ENCODE results near the gene EML4.
"Not testable (repeated sequence)": the region's sequence is repeated elsewhere in the genome, so short reads cannot be mapped to it uniquely, and the experiment has no call there.

EML4 gene

DNA sequence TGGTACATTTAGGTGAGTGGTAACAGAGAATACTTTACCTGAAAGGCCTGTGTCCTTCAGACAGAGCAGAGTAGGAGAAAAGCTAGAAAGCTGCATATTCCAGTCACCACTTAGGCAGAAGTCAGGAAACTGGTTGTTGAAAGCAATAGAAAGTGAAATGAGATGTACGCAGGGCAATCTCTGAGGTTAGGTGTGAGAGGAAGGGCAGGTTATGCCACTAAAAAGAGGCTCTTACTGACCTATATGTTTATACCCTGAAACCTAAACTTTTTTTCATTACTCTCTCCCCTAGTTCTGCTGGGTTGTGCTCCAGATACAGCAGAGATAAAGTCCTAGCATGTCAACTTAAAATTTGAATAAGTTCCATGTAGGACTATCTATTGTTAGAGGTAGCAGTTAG, 98.4 kb downstream of the EML4 start:
- DNase-seq = no peak

DNA sequence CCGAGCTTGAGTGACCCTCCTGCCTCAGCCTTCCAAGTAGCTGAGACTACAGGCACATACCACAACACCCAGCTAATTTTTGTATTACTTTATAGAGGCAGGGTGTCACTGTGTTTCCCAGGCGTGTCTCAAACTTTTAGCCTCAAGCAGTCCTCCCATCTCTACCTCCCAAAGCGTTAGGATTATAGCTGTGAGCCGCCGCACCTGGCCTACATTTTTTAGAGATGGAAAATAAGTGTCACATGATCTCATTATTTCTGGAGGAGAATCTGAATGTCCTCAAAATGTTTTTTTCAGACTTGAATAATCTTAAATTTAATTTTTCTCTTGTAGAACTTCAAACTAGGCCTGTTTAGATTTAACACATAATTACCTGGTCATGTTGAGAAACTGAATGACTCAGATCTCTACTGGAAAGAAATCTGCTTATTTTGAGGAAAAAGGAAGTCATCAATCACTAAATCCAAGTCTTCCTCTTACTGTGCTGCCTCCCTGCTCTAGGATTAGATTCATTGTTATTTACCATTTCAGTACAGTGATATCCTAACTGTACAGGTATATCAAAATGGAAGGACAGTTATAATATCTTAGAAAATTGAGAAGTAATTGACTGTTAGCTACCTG, 99.5 kb downstream of the EML4 start:
- no peak for DNase-seq

DNA sequence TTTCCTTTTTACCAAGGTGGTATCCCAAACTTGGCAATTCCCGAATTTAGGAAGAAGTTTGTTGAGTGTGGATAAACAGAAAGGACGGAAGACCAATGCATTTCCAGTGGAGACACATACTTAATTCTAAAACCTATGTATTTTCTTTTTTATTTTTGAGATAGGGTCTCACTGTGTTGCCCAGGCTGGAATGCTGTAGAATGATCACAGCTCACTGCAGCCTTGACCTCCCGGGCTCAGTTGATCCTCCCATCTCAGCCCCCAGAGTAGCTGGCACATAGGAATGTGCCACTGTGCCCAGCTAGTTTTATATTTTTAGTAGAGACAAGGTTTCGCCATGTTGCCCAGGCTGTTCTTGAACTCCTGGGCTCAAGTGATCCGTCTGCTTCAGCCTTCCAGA, 101.6 kb downstream of the EML4 start:
- no peak for DNase-seq

DNA sequence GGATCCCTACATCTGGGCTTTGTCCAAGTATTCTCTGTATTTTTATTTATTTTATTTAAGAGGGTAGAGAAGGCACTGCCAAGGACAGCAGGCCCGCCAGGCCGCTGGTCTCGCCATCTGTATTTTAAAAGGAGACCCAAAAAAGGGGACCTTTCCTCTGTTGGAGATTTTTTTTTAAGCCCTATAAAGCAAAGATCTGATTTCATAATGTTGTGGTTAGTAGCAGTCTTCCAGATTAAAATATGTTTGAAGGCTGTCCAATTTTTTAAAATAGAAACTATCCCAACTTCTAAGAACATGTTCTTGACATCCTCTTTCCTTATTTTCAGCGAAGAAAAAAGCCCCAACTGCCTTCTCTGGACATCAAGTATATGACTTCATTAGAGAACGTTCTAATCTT, 102.1 kb downstream of the EML4 start:
- DNase-seq = not testable (repeated sequence)

DNA sequence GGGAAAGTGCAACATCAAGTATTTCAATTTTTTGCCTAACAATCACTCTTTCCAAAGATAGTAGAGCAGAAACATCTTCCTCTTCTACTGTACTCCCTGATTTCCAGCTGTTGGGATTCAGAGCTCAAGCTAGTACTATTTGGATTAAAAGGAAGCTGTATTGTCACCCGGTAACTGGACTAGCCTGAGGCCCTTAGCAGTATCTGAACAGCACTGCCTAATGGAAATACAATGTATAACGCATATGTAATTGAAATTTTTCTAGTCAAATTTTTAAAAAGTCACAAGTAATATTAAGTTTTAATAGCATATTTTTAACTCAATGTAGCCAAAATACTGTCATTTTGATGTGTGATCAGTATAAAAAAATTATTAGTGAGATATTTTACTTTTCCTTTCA, 105.7 kb downstream of the EML4 start:
- DNase-seq = no peak

DNA sequence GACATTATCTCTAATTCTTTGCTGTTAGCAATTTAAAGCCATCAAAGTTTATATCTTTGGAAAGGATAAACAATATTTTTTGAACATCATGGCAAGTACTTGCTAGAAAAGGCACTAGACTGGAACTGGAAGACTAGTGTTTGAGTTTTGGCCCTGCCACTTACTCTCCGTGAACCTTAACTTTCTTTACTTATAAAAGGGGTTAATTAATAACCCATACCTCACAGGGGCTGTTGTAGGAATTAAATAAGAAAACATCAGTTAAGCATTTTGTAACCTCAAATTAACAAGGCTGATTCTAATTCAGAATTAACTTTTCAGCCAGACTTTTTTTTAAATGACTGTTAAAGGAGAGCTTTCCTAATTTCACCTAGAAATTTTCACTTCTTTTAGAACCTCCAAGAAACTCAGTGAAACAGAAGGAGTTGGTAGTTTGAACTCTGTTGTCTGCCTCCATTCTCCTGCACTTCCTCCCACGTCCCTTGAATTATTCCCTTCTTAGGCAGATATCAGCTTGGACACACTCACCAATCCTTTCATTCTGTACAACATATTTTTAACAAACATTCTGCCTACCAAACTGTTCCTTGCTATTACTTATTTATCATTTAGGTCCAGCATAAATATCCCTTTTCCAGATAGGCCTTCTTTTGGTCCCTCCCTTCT, 112.4 kb downstream of the EML4 start:
- DNase-seq = no peak

DNA sequence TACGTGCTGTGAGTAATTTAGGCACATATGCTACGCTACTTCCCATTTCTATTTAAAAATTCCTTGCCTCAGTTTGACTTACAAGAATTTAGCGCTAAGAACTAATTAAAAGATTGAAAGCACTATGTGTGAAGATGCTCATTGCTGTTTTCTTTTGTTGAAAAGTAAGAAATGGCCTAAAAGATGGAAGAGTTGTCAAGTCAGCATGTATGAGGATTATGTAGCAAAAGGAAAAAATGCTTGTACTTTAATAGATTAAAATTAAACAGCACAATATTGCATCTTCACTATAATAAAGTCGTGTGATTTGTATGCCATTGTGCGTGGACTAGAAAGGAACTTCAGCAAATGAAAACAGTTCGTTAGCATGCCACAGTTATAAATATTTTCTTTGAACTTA, 114.9 kb downstream of the EML4 start:
- no peak for DNase-seq

DNA sequence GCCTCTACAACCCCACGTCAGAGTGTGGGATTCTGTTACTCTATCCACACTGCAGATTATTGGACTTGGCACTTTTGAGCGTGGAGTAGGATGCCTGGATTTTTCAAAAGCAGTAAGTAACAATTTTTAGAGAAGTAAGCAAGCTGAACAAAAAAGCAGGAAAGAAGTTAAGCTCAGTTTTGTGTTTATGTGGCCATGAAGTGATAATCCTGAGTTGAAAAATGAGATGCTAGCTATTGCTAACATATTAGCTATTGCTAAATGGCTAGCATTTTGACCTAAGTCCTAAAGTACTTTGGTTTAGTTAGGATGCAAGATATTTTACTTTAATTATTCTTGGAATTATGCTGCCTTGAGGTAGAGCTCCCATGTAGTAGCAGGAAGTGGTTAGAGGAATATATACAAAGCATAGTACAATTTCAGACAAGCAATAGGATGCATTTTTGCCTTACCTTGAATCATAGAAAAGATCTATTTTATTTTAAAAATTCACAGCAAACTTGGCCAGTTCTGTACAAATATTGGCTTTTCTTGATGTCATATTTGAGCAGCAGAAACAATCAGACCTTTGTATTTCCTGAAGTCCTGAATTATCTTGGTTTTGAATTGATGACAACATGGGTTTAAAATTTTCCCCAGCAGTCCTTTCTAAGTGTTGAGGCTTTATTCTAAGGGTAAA, 117.3 kb downstream of the EML4 start:
- DNase-seq = no peak

DNA sequence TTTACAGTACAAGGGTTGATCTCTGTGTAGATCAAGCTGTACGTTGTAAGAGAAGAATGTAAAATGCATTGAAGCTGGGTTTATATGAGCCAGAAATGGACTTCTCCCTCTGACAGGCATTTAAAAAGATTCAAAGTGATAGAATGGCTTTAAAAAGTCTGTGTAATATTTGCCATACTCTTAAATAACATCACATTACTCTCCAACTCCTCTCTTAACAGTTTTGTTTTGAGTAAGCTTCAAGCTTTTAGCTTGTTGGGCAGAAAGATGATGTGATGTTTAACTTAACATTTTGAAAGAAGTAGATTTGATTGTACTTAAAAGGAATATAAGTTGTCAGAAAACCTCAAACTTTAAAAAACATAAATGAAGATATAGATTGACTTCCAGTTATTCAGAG, 119.7 kb downstream of the EML4 start:
- no peak for DNase-seq

DNA sequence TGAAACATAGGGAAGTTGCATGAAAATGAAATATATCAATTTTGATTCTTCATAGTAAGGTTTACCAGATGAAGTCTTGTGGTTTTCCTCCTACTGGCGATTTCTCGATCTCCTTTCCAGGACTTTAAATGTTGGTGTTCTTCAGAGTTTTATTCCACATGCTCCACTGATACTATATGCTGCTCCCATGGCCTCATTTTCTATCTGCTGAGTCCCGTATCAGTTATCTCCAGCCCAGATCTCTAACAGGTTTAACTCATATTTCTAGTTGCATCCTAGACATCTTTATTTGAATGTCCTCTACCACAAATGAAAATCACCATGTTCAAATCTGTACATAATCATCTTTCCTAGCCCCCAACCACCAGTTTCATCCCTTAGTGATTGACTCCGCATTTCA, 120.1 kb downstream of the EML4 start:
- no peak for DNase-seq

DNA sequence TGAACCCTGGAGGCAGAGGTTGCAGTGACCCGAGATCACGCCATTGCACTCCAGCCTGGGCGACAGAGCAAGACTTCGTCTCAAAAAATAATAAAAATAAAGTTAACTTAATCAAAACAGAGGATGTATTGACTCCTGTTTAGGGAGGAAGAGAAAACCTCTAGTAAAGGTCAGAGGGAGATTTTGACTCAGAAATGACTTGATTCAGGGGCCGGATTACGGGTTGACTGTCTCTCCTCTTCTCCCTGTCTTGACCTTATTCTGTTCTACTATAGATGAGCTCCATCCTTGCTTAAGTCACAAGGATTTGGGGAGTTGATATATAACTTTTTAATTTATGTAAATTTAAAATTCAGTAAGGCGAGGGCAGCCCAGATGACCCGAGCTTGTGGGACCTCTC, 120.9 kb downstream of the EML4 start:
- no peak for DNase-seq

DNA sequence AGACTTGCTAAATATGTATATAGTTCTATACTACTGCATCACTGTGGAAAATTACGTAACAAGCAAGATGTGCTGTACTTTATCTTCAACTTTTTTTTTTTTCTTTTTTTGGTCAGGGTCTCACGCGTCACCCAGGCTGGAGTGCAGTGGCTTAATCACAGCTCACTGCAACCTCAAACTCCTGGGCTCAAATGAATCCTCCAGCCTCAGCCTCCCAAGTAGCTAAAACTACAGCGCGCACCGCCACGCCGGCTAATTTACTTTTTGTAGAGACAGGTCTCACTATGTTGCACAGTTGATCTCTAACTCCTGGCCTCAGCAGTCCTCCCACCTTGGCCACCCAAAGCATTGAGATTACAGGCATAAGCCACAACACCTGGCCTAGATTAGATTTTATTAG, 123.9 kb downstream of the EML4 start:
- no peak for DNase-seq

DNA sequence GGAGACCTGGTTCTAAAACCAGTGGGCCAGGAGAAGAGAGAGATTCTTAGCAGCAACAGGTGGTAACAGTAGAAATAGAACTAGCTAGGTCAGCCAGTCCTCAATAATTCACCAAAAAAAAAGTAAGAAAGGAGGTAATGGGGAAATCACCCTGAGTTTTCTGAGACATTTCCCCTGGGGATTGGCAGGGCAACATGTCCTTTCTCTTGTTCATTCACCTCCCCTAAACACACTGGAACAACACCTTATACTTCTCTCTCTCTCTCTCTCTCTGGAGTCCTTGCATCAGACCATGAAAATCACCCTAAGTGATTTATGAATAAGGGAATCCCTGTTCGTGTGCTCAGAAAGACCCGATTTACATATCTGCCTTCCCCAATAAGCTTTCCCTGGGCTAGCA, 127.1 kb downstream of the EML4 start:
- no peak for DNase-seq

DNA sequence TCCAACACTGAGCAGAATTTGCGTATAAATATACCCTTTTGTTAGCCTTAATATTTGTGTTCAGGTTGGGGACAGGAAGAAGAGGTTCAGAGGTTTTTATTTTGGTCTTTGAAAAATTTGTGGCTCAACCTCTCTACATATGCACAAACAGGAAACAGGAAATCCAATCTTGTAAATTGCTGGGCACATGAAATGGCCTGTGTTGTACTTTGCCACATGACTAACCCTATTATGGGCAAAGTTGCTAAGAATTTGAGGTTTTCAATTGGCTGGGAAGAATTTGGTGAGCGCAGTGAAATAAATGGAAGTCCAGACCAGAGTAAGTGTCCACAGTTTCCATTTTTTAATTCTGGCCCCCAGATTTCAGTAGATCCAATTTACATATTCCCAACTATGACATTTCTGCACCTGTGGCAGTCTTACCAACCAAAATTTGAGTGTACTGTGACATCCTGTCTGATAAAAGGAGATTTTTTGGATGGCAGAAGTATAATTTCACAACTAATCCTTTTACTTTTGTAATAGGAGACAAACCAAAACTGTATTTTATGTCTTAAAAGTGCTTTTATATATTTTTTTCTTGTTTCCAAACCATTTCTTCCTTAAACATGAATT, 128.3 kb downstream of the EML4 start:
- no peak for DNase-seq

DNA sequence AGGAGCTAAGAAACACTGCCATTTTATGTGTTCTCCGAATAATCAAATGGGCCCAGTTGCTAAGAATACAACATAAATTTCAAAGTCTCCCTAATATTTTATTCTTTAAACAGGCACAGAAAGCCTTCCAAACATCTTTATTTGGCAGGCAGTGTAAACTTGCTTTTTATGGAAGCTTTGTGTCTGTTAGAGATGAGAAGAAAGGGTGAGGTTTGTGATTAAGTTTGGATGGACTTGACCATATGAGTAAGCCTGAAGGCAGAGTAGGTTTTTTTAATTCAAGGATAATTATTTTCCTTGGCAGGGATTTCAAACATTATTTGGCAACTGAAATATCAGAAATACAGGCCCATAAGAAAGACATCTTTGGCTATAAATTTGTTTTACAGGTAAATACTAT, 129.0 kb downstream of the EML4 start:
- no peak for DNase-seq

DNA sequence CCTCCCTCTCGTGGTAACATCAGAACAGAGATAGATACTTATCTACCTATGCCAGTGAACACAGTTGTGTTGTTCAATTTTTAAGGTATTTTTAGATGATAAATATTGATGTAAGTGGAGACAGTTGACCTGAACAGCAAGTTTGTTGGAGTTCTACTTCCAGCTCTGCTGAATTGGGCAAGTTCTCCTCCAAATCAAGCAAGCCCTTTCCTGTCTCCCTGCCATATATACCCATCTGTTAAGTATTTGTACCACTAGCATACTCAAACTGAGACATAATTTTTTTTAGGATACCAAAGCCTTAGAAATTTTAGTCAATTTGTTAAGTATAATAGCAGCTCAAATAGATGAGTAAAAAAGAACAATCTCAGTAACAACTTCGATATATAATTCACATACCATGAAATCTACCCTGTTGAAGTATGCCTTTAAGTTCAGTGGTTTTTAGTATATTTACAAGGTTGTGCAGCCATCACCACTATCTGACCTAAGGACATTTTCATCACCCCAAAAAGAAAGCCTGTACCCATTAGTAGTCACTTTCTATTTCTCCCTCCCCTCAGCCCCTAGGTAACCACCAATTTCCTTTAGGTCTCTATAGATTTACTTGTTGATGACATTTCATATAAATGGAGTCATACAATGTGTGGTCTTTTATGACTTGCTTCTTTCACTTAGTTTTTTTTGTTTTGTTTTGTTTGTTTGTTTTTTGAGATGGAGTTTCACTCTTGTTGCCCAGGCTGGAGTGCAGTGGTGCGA, 130.0 kb downstream of the EML4 start:
- no peak for DNase-seq

DNA sequence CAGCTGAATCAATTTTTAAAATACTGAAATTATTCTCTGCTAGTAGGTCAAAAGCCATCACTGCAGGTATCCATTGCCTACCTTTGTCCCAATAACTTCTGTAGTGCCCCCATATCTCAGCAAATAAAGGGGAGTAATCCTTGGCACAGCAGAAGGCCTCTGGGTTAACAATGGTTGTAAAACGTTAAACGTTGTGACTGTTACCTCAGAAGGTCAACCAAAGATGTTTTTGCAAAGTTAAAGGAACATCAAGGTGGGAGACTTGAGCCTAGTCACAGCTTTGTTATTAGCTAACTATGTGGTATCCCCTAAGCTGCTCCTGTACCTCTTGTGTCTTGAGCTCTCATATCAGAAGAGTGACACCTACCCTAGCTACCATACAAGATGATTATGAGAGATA, 131.4 kb downstream of the EML4 start:
- DNase-seq = no peak

DNA sequence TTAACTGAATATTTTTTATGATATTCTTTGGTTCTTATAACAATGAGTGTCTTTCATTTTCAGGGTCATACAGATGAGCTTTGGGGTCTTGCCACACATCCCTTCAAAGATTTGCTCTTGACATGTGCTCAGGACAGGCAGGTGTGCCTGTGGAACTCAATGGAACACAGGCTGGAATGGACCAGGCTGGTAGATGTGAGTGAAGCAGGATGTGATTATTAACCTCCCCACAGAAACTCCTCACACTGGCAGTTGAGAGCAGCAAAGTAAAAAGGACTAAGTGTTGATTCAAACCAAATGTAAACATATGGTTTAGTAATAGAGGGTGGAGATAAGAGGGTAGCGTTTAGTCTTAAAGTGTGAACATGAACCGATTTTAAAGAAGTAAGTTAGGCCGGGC, 134.1 kb downstream of the EML4 start:
- no peak for DNase-seq

DNA sequence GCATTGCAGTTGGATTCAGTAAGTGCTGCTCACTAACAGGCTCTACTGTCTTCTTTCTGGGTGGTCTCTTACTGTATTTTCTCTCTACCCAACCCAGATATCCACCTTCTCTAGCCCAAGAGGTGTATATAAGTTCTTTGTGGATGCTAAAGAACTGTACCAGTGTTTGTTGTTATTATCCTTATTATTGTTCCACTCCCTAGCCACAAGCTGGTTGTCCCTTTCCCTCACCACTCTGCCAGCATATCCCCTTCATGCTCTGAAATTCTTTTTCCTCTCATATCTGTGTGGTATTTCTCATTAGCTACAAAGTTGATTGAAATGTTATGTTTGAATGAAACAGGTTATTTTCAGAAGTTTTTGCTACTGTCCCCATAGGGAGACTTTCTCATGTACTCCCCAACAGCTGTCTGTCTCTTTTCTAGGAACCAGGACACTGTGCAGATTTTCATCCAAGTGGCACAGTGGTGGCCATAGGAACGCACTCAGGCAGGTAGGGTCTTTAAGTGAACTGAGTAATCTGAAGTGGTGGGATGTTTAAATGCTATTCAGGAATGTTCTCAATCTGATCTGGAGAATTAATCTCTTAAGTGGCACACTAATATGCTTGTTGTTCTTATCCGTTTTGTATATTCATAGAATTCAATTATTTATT, 135.0 kb downstream of the EML4 start:
- no peak for DNase-seq

DNA sequence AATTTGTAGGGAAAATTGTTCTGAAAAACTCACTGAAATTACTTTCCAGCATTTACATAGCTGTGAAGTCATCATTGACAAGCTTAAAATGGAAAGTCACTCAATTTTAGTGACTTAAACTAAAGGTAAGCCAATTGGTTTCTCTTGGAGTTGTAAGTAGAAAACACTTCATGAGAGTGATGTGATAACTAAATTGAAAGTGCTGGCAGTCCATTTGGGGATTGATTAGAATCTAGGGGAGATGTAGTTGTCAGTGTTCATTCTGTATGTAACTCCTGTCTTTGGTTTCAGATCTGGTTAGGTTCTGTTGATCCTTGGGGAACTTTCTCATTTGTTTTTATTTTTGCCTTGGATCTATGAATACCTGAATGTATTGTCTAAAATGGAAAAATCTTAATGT, 138.0 kb downstream of the EML4 start:
- DNase-seq = no peak

DNA sequence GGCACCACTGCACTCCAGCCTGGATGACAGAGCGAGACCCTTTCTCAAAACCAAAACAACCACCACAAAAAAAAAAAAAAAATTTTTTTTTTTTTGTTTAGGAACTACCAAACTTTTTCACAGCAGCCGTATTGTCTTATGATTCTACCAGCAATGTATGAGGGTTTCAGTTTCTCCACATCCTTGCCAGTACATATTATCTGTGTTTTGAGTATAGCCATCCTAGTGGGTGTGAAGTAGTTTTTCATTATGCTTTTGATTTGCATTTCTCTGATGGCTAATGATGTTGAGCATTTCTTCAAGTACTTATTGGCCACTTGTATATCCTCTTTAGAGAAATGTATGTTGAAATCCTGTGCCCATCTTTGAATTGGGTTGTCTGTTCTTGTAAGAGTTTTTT, 140.2 kb downstream of the EML4 start:
- DNase-seq = no peak

DNA sequence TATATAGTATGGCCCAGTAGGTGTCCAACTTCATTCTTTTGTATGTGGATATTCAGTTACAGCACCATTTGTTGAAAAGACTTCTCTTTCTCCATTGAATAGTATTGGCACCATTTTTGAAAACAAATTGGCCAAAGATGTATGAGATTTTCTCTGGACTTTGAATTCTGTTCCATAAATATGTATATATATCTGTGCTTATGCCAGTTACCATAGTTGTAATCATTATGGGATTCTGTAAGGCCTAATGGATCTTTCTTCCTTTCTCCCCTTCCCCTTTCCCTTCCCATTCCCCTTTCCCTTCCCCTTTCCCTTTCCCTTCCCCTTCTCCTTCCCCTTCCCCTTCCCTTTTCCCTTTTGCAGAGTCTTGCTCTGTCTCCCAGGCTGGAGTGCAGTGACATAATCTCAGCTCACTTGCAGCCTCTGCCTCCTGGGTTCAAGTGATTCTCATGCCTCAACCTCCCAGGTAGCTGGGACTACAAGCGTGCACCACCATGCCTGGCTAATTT, 140.9 kb downstream of the EML4 start:
- no peak for DNase-seq

DNA sequence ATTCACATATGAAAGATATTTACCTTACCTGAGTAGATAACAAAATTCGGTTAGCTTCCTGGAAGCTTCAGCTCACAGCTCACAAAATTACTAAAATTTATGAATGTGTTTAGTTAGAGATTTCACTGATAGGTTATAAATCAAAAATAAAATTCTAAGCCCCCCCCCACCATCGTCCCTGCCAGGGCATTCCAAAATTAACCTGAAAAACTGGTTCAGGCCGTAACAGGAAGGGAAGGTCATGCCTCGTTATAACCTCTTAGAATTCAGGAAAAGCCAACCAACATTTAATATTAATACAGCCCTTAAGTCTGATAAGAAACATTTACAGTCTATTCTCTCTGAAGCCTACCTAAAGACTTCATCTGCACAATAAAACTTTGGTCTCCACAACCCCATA, 143.0 kb downstream of the EML4 start:
- no peak for DNase-seq

Data from left hindlimb (tissue), 1 donor.